ENCODE results near the gene STRBP. TPM values are rescaled to one million over a fixed set of nuclear protein-coding genes. Genes with fewer than 3 reads are reported as not detected.
A peak's percentile ranks its signal among the peaks of the same experiment; 100 is the strongest.
"Not testable (repeated sequence)": the region's sequence is repeated elsewhere in the genome, so short reads cannot be mapped to it uniquely, and the experiment has no call there.

The STRBP gene
- total RNA-seq, 1 donor from 2014 or later, result 37.2 TPM

DNA sequence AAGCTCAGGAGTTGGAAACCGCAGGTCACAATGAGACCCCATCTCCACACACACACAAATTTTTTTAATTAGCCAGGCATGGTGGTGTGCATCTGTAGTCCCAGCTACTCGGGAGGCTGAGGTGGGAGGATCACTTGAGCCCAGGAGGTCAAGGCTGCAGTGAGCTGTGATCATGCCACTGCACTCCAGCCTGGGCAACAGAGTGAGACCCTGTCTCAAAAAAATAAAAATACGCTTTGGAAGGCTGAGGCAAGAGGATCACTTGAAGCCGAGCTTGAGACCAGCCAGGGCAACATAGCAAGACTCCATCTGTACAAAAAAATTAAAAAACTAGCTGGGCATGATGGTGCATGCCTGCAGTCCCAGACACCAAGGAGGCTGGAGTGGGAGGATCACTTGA lies 19.2 kb downstream of the STRBP start:
- not testable (repeated sequence) for DNase-seq (ENCODE audit: low spot score)

DNA sequence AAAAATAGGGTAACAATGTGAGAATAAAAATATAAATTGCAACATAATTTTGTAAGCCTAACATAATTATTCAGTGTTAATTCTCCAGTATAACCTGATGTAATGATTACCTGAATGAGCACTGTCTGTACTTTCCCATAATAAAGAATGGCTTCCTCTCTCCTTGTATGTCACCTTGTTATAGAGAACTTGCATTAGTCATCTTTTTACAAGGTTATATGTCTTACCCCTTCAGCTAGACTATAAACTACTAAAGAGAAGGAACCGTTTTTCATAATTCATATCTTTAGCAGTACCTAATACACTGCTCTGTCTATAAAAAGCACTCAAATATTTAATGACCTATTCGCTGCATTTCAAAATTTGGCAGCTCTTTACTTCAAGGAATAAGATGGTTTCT lies 19.8 kb downstream of the STRBP start:
- no peak for DNase-seq (ENCODE audit: low spot score)

DNA sequence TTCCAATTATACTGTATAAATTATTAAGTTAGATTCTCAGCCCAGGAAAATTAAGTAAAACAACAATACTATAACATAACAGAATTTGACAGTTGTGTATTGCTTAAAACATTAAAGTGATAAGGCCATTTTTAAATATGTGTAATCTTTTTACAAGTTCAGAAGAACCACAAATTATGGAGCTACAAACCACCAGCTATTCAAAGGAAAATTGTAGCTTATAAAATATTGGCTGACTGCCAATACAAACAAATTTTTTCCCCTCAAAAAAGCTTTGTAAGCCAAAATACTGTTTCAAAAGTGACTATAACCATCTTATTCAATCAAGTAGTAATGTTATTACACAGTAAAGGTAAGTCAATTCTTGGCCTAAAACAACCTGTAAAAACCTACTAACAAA lies 21.9 kb downstream of the STRBP start:
- DNase-seq (ENCODE audit: low spot score), result no peak

DNA sequence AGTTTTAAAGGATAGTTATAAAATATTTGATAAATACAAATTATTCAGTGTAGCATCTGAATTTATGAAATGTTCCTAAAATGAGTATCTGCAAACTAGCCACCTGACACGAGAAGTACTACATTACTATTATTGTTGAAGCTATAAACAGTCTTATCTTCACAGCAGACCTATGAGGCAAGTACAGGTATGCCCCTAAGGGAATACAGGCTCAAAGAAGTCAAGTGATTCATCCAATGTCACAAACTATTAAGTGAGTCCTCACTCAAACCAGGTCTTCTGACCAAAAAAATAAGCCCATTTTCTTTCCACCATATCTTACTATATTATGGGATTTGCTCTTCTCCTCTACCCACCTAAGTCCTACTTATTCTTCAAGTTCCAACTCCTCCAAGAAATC lies 28.7 kb downstream of the STRBP start:
- no peak for DNase-seq (ENCODE audit: low spot score)

DNA sequence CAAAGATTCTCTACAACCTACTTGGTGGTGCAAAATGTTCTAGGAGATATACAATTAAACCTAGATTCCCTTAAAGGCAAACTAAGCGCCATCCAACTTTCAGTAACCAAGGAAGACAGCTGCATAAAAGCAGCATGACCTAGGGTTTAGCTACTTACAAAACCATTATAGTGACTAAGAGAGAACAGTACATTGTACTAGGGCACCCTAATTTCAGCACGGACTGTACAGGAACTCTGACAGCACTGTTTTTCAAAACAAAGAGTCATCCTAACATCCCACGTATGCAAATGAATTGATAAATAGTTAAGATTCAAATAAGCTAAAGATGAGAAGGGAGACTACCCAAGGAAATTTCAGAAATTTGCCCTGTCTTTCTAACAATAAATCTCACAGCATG lies 30.0 kb downstream of the STRBP start:
- DNase-seq (ENCODE audit: low spot score), result no peak

DNA sequence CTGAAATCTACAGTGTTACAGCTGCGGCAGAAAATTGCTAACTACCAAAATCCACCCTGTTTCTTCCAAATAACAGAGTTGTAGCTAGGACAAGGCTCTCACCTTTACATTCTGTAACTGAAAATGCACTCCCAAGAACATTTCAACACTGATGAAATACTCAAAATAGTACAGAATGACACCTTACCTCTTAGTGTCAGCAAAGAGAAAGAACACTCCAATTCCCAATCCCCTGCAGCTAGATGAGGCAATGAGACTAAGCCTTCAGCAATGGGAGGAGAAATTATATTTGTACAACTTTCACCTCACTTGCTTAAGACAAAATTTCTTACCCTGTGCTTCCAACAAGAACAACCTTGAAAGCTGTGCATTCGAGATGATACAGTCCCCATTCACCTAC lies 31.2 kb downstream of the STRBP start:
- DNase-seq (ENCODE audit: low spot score), result no peak

DNA sequence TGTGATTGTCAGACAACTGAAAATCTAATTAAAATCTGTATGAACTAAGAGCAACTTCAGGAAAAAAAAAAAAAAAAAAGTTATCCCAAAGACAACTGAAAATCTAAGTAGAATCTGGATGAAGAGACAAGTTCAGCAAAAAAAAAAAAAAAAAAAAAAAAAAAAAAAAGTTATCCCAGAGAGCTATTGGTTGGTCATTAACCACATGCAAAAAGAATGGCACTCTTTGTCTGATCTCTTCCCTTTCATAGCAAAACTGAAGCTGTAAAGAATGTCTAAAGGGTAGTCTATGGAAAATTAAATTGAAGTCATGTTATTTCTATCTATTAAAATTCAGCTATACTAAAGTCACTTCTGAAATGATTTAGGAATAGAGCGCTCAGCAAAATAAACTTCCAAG lies 32.9 kb downstream of the STRBP start:
- DNase-seq (ENCODE audit: low spot score), result no peak

DNA sequence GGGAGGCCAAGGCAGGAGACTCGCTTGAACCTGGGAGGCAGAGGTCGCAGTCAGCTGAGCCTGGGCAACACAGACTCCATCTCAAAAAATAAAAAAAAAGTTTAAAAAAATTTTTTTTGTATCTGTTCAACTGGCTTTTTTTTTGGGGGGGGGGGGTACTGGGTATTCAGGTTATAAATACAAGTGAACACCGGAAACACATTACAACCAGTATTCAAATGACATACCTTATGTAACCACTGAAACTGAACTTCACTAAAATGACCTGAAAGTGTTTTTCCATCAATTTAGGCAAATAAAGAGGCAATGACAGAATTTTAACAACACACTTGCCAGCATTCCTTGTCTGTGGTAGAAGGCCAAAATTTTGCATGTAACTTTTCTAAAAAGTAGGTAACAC lies 33.5 kb downstream of the STRBP start:
- no peak for DNase-seq (ENCODE audit: low spot score)

DNA sequence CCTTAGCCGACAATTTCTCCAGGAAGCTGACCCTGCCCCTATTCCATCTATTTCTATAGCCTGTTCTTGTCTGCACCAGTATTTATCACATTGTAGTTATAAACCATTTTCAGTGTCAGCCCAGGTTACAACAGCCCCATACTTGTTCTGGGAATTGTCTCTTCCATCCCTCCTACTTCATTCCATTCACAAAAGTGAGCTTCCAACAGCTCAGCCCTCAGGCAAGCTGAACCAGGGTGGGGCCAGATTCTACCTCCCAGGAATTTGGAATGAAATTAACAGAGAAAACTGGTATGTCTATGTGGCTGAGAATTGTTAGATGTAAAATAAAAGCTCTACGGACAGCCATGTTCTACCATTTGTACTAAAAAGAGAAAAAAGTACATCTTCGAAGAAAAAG lies 36.1 kb downstream of the STRBP start:
- DNase-seq (ENCODE audit: low spot score), result no peak

DNA sequence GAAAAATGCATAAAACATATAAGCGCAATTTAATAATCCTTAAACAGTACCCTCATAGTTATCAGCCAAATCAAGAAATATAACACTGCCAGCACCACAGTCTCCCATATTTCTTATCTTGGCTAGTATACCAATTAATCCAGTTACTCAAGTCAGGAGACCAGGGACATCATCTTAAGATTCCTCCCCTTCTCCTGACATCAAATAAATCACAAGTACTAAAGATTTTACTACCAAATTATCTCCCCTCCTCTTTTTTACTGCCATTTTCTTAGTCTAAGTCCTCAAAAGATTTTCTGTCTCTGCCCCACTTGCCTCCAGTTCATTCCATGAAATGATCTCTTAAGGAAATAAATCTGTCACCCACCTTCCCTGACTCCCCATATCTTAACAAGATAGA lies 37.0 kb downstream of the STRBP start:
- no peak for DNase-seq (ENCODE audit: low spot score)

DNA sequence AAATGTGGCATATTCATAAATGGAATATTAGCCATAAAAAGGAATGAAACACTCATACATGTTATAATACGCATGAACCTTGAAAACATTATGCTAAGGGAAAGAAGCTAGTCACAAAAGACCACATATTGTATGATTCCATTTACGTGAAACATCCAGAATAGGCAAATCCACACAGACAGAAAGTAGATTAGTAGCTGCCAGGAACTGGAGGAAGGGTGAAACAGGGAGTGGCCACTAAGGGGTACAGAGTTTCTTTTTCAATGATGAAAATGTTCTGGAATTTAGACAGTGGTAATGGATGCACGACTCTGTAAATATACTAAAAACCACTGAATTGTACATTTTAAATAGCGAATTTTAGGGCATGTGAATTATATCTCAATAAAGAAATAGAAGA lies 39.4 kb downstream of the STRBP start:
- DNase-seq (ENCODE audit: low spot score), result no peak

DNA sequence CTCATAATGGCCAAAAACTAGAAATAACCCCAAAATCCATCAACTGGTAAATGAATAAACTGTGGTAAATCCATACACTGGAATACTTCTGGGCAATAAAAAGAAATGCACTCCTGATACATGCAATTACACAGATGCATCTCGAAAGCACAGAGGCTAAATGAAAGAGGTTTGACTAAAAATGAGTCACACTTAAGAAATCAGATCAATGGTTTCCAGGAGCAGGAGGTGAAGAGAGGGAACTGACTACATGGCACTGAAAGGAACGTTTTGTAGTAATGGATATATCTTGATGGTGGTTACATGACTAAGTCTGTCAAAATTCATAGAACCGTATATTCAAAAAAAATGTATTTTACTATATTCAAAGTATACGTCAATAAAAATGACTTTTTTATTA lies 42.4 kb downstream of the STRBP start:
- DNase-seq (ENCODE audit: low spot score), result no peak

DNA sequence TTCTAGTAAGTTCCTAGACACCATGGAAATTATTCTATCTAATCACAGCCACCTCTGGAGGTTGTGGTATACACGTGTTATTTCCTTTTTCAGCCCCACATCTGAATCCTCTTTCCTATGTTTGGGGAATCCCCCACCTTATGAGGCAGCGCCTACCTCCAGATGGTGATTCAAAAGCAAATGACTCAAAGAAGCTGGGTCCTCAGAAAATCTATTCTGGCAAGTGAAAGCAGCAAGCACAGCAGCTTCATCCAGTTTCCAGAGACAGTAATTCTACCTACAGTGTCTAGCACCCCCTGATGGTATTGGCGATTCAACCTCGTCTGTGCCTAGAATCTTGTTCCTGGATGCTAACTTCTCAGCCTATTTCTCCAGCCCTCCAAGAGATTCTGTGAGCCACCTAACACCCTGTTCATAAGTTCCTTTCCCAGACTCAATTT lies 43.0 kb downstream of the STRBP start:
- DNase-seq (ENCODE audit: low spot score), result peak; percentile 15

DNA sequence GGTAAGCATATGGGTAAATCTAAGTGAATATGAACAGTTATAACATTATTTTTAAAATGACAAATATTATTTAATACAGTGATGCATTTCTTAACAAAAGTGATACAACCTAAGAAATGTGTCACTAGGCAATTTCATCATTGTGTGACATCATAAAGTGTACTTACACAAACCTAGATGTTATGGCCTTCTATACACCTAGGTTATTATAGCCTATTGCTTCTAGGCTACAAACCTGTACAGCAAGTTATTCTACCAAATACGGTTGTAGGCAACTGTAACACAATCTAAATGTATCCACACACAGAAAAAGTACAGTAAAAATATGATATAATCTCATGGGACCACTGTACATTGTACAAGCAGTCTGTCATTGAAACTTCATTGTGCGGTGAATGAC lies 48.3 kb downstream of the STRBP start:
- DNase-seq (ENCODE audit: low spot score), result no peak

DNA sequence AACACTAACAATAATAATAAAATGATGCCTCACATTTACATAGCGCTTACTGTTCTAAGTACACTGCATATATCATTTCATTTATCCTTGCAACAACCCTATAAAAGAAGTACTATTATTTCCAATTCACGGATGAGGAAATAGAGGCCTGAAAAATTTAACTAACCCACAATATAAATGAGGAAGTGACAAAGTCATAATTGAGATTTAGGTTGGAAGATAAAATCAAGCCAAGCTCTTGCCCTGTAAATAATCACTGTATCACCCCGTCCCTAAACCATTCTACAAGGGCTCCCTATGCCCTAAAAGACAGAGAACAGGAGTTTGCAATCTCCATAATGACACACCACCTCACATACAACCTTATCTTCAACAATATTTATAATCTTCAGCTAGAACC lies 49.6 kb downstream of the STRBP start:
- DNase-seq (ENCODE audit: low spot score), result no peak

DNA sequence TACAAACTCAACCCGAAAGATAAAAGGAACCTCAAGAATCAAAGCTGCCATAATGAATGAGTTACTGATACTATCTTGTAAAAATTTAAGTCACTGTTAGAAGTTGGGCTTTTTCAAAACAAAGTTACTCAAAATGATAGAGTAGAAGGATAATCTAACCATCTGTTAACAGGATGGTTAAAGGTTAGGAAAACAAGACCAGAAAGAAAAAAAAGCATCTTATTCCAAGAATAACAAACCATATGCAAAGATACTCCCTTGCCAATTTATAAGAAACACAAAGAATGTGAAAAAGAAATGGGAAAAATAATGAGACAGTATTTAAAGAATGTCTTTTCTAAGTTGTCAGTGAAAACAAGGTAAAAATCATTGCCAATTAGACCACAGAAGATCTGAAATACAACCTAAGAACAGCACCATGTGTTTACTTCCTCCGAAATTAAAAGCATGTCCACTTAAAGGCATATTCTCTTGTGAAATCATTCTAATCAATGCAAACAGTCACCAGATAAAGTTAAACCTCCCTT lies 51.2 kb downstream of the STRBP start:
- no peak for DNase-seq (ENCODE audit: low spot score)

DNA sequence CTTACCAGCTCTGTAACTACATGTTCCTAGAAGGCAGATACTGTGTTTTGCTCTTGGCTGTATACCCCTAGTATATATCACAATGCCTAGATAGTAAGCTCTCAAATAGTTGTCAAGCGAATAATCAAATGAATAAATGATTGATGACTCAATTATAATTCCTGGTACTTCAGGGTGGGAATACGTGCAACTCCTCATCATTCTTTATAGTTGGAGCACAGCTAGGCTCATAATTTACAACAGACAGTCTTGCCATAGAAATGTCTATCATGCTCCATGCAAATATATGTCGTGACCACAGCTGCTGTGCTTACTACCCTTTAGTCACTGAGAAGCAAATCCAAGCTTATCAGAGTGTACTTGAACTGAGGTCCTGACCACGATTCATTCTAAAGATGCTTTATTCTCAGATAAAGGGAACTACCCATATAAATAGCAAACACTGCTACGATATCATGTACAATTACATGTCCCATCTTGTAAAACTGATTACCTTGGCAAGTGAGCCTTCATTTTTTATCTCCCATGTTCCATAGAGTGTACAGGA lies 52.1 kb downstream of the STRBP start:
- no peak for DNase-seq (ENCODE audit: low spot score)

DNA sequence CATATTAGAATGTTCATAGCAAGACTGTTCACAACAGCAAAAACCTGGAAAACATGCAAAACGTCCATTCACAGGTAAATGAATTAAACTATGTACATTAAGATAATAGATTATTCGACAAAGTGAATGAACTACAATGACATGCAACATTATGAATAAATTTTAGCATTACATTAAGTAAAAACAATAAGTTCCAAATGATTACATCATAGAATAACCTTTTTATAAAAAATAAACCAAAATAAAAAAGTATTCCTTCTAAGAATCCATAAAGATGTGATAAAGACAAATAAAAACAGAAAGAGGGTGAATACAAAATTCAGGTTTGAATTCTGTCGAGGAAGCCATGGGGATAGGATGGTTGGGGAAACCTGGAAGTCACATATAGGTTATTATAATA lies 57.3 kb downstream of the STRBP start:
- DNase-seq (ENCODE audit: low spot score), result no peak

DNA sequence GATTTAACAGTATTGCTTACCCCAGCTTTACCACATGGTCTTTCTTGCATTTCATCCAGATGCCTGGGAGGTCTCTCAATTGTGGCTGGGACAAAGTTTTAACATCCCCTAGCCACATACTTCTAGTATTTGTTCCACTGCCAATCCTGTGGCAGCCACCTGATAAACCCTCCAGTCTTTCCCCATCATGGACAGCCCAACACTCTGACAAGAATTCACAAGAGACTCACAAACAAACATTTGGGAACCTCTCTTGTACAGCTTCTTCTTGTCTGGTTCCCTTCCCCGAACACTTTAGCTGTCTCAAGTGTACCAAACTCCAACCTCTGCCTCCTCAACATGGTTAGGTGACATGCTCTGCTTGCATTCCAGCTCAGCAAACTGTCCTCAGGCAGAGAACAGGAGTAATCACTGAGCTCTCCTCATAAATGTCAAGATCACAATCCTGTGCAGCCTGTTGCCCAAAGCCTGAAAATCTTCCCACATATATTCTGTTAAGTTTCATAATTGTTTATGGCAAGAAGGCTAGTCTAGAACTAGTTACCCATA lies 59.7 kb downstream of the STRBP start:
- no peak for DNase-seq (ENCODE audit: low spot score)

DNA sequence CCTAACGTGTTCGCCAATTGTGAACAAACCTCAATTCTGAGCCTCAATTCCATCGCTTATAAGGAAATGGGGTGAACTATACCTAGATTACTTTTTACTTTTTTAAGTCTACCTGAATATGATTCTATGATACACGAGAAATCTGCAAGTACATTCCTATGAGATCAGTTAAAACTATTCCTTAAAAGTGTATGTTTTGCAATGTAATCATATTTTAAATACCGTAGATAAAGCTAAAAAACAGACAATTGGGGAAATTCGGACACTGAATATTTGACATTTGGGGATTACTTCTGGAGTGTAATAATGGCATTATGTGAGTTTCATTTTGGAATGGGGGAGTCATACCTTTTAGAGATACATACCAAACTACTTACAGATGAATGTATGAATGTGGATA lies 62.3 kb downstream of the STRBP start:
- DNase-seq (ENCODE audit: low spot score), result no peak

DNA sequence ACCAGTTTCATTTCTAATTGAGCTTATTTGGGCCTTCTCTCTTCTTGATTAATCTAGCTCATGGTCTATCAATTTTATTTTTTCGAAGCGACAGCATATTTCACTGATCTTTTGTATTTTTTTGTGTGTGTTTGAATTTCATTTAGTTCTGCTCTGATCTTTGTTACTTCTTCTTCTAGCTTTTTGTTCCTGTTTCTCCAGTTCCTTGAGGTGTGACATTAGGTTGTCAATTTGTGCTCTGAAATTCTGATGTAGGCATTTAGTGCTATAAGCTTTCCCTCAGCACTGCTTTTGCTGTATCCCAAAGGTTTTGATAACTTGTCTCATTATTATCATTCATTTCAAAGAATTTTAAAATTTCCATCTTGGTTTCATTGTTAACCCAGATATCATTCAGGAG lies 67.3 kb downstream of the STRBP start:
- no peak for DNase-seq (ENCODE audit: low spot score)

DNA sequence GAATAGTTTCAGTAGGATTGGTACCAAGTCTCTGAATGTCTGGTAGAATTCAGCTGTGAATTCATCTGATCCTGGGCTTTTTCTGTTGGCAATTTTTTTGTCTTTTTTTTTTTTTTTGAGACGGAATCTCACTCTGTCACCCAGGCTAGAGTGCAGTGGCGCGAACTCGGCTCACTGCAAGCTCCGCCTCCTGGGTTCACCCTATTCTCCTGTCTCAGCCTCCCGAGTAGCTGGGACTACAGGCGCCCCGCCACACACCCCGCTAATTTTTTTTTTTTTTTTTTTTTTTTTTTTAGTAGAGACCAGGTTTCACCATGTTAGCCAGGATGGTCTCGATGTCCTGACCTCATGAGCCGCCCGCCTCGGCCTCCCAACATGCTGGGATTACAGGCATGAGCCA lies 67.9 kb downstream of the STRBP start:
- not testable (repeated sequence) for DNase-seq (ENCODE audit: low spot score)

DNA sequence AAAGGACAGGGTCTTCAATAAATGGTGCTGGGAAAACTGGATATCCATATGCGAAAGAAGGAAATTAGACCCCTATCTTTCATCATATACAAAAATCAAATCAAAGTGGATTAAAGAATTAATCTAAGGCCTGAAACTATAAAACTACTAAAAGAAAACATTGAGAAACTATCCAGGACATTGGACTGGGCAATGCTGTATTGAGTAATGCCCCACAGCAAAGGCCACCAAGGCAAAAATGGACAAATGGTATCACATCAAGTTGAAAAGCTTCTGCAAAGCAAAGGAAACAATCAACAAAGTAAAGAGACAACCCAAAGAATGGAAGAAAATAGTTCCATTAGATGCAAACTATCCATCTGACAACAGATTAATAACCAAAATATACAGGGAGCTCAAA lies 72.3 kb downstream of the STRBP start:
- no peak for DNase-seq (ENCODE audit: low spot score)

DNA sequence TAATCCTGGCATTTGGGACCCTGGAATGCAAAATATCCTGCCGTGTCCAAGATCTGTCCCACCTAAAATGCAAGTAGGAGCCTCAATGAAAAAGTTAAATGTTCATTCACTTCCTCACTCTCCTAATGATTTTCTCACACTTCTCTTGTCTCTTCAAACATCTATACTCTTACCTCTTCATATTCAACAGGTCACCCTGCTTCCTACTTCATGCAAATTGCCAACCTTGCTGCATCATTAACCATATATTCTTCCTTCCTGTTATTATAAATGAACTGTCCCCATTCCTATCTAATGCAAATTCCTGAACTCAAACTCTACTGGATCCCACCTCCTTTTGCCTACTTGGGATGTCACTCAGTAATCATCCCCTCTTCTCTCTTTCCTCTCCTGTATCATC lies 74.4 kb downstream of the STRBP start:
- no peak for DNase-seq (ENCODE audit: low spot score)

All from mucosa of gallbladder (tissue), 1 donor.